Stimulated activated naive CD4-positive, alpha-beta T cell treated with Interleukin-2 at 50 U/mL for 16 hours (primary cell): ENCODE results near the gene HEG1.
A peak's percentile ranks its signal among the peaks of the same experiment; 100 is the strongest.

Experiments
- DNase-seq: peaks from one replicate; lab custom pipeline; 2025; lab: John Stamatoyannopoulos, UW

HEG1 gene

GRCh38 chr3:124952282-124952855 lies 103.4 kb downstream of the HEG1 start:
- no peak for DNase-seq

GRCh38 chr3:124951511-124952281 lies 104.1 kb downstream of the HEG1 start:
- no peak for DNase-seq

GRCh38 chr3:124950026-124950425 lies 105.8 kb downstream of the HEG1 start:
- DNase-seq, result no peak

- DNase-seq, result no peak
Observed at GRCh38 chr3:124942613-124943012, 113.2 kb downstream of the HEG1 start.

- no peak for DNase-seq
Observed at GRCh38 chr3:124941771-124942170, 114.0 kb downstream of the HEG1 start.

GRCh38 chr3:124939661-124940060 lies 116.1 kb downstream of the HEG1 start:
- no peak for DNase-seq

- DNase-seq, result no peak
Observed at GRCh38 chr3:124938896-124939295, 116.9 kb downstream of the HEG1 start.

- DNase-seq, result no peak
Observed at GRCh38 chr3:124937049-124937448, 118.7 kb downstream of the HEG1 start.

GRCh38 chr3:124935794-124936542 lies 119.8 kb downstream of the HEG1 start:
- DNase-seq, result no peak

GRCh38 chr3:124935264-124935663 lies 120.5 kb downstream of the HEG1 start:
- no peak for DNase-seq

GRCh38 chr3:124934577-124934976 lies 121.2 kb downstream of the HEG1 start, which contains the start of gene MUC13:
Gene MUC13 (minus strand): TSS chr3:124934751. CDS start chr3:124934712, 39 bp downstream.
- DNase-seq, result no peak

- peak; percentile 35 for DNase-seq
Observed at GRCh38 chr3:124928333-124929202, 127.2 kb downstream of the HEG1 start.

GRCh38 chr3:124927574-124928045 lies 128.2 kb downstream of the HEG1 start:
- DNase-seq, result no peak

GRCh38 chr3:124926426-124927101 lies 129.2 kb downstream of the HEG1 start:
- no peak for DNase-seq

GRCh38 chr3:124924741-124925140 lies 131.1 kb downstream of the HEG1 start:
- no peak for DNase-seq

- no peak for DNase-seq
Observed at GRCh38 chr3:124923833-124924232, 132.0 kb downstream of the HEG1 start.

GRCh38 chr3:124920718-124921117 lies 135.1 kb downstream of the HEG1 start:
- no peak for DNase-seq

- DNase-seq, result no peak
Observed at GRCh38 chr3:124919756-124920155, 136.0 kb downstream of the HEG1 start.

GRCh38 chr3:124918524-124918923 lies 137.3 kb downstream of the HEG1 start:
- DNase-seq, result no peak

GRCh38 chr3:124916837-124917409 lies 138.9 kb downstream of the HEG1 start:
- no peak for DNase-seq
